GM21367 (cell line): ENCODE data around the gene COL6A1.
"Not testable (repeated sequence)": the region's sequence is repeated elsewhere in the genome, so short reads cannot be mapped to it uniquely, and the experiment has no call there.

Source experiments
- ATAC-seq: cut with Tn5 transposase; IDR thresholded peaks from one replicate; pipeline ENCODE4 v1.9.1; 2021; ENCODE audit not compliant: unreplicated experiment

Gene COL6A1

DNA sequence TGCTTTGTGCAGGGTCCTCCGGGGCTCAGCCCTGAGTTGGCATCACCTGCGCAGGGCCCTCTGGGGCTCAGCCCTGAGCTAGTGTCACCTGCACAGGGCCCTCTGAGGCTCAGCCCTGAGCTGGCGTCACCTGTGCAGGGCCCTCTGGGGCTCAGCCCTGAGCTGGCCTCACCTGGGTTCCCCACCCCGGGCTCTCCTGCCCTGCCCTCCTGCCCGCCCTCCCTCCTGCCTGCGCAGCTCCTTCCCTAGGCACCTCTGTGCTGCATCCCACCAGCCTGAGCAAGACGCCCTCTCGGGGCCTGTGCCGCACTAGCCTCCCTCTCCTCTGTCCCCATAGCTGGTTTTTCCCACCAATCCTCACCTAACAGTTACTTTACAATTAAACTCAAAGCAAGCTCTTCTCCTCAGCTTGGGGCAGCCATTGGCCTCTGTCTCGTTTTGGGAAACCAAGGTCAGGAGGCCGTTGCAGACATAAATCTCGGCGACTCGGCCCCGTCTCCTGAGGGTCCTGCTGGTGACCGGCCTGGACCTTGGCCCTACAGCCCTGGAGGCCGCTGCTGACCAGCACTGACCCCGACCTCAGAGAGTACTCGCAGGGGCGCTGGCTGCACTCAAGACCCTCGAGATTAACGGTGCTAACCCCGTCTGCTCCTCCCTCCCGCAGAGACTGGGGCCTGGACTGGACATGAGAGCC lies 22.7 kb downstream of the COL6A1 start:
- no peak for ATAC-seq

DNA sequence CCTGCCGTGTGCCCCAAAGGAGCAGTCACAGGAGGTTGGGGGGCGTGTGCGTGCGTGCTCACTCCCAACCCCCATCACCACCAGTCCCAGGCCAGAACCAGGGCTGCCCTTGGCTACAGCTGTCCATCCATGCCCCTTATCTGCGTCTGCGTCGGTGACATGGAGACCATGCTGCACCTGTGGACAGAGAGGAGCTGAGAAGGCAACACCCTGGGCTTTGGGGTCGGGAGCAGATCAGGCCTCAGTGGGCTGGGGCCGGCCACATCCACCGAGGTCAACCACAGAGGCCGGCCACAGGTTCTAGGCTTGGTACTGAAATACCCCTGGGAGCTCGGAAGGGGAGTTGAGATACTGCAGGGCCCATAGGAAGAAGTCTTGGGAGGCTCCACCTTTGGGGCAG lies 23.5 kb downstream of the COL6A1 start:
- no peak for ATAC-seq

DNA sequence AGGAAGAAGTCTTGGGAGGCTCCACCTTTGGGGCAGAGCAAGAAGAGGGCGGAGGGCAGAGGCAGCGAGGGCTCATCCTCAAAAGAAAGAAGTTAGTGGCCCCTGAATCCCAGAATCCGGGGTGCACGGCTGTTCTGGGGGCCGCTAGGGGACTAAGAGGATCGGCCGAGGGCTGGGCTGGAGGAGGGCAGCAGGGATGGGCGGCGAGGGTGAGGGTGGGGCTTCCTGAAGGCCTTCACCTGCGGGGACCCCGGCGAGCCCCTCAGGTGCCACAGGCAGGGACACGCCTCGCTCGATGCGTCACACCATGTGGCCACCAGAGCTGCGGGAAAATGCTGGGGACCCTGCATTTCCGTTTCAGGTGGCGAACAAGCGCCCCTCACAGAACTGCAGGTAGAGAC lies 23.9 kb downstream of the COL6A1 start:
- ATAC-seq: no peak

DNA sequence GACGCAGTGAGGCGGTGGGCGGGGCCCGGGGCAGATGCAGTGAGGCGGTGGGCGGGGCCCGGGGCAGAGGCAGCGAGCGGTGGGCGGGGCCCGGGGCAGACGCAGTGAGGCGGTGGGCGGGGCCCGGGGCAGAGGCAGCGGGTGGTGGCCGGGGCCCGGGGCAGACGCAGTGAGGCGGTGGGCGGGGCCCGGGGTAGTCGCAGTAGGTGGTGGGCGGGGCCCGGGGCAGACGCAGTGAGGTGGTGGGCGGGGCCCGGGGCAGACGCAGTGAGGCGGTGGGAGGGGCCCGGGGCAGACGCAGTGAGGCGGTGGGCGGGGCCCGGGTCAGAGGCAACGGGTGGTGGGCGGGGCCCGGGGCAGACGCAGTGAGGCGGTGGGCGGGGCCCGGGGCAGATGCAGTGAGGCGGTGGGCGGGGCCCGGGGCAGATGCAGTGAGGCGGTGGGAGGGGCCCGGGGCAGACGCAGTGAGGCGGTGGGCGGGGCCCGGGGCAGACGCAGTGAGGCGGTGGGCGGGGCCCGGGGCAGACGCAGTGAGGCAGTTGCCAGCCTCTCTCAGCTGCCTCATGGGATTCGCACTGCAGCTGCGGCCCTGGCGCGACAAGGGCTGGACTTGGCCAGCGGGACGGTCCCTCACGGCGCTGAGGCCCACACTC lies 24.4 kb downstream of the COL6A1 start:
- ATAC-seq: not testable (repeated sequence)

DNA sequence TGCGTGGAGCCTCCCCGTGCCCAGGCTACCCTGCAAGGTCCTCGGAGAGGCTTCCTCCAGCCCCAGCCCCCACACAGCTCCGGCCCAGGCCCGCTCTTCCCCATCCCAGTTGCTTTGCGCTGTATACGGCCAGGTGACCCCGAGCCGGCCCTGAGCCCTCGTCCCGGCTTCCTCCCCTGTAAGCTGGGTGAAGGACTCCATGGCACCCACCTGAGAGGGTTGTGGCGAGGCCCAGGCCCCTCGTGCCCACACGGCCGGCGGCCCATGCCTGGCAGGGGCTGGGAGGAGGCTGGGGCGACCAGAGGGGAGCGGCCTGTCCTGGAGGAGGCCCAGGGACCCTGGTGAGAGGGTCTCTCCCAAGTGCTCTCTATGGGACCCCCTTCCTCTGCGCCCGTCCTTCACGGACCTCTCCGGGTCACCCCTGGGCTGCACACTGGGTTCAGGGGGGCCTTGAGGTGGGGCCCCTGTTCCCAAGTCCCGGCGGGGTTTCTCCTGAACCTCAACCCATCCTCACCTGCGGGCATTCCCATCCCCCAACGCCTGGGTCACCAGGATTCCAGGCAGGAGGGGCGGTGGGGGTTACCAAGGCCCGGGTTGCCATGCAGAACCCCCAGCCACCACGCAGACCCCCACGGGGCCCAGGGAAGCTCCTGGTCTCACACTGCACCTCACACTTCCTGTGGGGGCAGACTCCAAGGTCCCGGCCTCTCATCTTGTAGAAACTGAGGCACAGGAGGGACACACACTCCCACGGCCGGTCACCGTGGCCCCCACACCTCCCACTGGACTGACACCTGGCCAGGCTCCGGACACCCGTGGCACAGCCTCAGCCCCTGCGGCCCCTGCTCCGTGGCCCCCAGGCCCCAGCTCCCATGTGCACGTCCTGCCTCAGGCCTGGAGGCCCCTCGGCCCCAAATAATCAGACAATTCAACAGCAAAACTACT lies 25.2 kb downstream of the COL6A1 start:
- no peak for ATAC-seq

DNA sequence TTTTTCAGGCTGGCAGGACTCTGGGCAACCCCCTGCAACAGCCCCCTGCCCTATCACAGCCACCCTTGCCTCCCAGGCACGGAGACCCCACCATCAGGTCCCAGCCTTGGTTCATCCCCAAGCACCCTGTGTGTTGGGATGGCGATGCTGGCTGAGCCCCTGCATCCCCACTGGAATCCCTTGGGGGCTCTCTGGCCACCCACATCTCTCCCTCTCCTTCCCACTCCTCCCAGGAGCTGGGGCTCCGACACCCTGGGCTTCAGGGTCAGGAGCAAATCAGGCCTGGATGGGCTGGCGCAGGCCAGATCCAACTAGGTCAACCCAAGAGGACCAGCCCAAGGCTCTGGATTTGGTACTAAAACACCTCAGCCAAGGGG lies 25.9 kb downstream of the COL6A1 start:
- ATAC-seq: no peak

DNA sequence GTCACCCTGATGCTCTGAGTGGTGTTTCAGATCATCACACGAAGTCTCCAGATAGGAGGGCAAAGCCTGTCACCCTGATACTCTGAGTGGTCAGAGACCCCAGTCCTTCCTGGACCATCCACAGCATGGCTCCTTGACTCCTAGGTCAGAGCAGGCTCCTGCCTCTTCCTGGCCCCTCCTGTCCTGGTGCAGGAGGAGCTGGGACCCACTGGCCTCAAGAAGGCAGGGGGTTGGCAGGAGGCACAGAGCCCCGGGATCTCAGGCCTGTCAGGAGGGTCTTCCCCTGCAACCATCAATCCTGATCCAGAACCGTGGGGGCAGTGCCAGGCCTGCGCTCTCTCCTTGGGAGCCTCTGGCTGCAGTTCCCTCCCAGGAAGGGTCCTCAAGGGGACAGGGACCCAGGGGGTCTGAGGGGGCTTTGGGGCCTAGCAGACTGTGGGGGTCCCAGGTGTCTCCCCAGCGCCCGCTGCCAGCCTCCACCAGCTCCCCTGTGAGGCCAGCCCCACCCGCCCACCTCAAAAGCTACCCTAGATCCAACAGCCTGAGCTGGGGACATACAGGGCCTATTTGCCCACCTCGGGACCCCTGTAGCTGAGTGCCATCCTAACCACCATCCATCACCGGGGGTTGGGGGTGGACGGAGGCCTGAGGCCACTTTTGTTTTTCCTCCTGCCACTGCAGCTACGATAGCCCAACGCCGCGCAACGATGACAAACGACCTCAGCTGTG lies 27.5 kb downstream of the COL6A1 start:
- ATAC-seq: no peak

DNA sequence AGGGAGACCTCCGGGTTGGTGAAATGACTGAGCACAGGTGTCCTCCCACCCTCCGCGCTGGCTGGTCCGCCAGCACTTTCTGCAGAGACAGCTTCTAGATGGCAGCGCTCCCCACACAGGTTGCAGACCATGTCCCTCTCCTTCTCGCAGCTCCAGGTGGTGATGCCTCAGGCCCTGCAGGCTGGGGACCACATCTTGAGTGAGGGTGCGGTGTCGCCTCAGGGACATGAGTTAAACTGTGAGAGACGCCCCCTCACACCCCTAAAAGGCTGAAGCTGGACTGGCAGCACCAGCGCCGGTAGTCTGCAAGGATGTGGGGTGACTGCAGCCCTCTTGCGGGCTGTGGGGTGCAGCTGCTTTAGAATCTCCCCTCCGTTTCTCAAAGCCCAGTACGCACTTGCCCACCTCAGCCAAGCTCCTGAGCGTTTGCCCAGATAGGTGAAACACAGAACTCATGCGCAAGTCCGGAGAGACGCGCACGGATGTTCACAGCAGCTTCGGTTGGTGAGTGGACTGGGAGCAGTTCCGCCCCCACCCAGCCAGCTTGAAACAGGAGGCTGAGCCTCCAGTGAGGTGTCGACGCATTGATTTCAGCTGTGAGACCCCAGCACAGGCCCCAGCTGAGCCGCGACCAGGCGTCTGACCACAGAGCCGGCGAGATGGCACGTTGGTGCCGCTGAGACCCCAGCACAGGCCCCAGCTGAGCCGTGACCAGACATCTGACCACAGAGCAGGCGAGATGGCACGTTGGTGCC lies 28.6 kb downstream of the COL6A1 start:
- no peak for ATAC-seq

DNA sequence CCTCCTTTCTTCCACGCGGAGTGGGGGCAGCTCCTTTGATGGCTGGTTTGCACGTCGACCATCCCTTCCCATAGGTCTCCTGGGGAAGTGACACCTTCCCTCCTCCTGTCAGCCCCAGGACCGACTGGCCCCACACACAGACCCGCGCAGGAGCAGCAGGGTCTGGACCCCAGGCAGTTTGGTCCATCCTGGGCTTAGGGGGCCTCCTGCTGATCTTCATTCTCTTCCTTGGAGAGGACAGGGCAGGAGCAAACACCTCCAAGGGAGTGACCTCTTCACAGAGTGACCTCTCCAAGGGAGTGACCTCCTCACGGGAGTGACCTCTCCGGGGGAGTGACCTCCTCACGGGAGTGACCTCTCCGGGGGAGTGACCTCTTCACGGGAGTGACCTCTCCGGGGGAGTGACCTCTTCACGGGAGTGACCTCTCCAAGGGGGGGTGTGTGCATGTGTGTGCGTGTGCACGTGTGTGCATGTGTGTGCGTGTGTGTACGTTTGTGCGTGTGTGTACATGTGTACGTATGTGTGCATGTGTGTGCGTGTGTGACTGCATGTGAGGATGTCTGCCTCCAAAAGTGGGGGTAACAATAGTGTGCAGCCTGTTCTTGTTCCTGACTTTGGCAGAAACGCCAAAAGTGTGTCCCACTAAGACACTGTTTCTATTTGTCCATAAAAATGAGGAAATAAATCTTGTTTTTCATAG lies 29.8 kb downstream of the COL6A1 start:
- no peak for ATAC-seq

DNA sequence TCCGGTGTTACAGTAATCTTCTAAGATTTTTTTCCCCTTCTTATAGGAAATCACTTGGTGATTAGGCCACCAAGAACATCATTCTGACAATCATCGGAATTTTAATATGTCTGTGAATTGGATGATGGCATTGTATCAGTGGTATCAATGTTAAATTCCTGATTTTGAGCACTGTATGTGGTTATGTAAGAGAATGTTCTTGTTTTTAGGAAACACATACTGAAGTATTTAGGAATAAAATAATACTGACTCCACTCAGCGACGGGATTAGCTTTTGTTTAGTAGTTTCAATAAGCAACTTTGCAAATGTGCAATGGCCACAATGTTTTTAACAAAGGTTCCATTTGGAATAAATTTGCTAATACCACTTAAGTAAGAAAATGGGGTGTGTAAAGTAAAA lies 30.6 kb downstream of the COL6A1 start:
- ATAC-seq: no peak

DNA sequence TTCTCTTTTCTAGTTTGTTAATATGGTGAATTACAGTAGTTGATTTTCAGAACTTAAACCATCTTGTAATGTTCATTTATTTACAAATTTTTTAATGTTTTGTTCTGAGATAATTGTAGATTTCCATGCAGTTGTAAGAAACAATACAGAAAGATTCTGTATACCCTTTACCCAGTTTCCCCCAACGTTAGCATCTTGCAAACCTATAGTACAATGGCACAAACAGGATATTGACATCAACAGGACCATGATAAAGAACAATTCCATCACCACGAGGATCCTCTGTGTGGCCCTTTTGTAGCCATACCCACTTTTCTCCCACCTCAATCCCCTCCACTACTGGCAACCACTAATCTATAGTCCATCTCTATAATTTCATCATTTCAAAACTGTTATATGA lies 33.3 kb downstream of the COL6A1 start:
- ATAC-seq: no peak

DNA sequence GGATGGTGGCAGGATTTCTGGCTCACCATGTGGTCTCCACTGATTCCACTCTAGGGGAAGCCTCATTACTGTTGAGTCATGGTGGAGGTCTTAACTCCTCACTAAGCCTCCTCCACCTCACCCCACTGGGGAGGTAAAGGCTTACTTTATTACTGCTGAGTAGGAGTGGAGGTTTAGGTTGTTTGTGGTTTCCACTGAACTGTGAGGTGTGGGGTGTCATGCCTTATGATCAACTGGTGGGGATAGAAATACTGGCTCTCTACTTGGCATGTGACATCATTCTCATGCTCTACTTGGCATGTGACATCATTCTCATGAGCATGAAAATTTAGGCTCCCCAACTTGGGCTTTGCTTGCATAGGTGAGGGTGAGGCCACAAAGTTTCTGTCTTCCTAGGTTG lies 35.6 kb downstream of the COL6A1 start:
- ATAC-seq: no peak

DNA sequence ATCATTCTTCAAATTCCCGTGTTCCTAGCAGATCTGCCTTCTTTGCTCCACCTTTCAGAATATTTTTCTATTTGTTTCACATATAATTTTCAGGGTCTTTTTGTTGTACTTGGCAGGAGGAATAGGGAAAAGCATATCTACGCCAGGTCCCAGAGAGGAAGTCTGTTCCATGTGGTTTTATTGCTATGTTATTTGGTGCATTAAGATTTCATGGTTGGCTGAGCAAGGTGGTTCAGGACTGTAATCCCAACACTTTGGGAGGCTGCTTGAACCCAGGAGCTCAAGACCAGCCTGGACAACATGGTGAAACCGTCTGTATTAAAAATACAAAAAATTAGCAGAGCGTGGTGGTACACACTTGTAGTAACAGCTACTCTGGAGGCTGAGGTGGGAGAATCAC lies 36.1 kb downstream of the COL6A1 start:
- ATAC-seq: no peak

DNA sequence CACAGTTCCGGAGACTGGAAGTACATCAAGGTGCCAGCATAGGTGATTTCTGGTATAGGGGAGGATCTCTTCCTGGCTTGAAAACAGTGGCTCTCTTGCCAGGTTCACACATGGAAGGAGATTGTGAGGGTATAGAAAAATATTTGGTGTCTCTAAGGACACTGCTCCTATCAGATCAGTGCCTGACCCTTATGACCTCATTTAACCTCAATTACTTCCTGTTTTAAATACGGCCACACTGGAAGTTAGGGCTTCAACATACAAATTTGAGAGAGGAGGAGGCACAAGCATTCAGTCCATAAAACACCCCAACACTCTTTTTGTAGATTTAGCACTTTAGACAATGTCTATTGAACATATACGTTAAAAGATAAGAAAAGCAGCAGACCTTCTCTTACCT lies 37.0 kb downstream of the COL6A1 start:
- ATAC-seq: no peak

DNA sequence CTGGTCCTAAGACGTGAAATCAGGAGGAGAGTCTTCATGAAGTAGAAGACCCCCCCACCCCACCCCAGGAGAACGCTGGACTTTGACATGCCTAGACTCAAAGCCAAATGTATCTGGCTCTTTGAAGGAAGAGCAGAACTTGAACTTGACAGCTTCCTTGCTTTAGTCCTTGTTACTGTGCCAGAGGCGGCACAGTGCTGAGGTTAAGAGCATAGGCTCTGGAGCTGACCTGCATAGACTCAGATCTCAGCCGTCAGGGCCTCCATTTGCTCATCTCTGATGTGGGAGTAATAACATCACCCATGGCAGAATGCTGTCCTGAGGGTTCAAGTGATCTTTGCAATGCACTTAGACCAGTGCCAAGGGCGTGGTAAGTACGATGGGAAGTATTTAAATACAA lies 39.0 kb downstream of the COL6A1 start:
- ATAC-seq: no peak

DNA sequence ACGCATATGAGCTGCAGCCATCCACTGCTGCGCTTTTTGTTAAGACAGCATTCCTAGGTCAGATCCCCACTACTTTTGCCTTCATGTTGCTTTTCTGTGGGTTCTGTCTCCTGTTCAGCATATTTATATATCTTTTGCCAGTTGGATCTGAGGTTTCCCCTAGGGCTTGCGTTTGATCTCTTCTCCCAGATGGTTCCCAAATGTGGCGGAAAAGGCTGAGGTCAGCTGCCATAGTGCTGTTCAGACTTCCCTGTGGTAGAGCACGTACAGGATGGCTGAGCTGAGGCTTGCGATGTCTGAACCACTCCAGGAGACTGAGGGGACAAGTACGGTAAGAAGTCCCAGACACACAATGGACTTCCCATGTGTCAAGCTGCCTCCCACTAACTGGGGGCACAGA lies 39.8 kb downstream of the COL6A1 start:
- no peak for ATAC-seq

DNA sequence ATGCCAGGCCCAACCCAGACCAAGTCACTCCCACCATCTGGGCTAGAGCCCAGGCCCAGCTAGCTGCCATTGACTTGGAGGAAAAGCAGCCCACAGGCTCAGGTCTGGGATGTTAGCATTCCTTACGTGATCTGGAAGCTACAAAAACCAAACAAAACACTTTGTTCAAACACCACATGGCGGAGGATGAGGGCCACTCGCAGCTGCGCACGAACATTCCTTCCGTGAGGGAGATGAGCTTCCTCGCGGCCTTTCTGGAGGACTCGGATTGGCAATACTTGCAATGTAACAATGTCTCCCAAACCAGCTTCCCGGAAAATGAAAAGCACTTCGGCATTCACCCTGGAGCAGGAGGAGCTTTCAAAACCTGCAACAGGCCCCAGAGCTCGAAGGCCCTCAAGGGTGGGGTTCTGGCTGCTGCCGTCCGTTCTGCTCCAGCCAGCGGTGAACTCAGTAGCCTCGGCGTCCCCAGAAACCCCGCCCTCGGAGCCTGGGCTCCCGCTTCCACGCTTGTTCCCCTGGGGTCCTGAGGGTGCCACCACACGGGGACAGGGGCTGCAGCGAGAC lies 40.5 kb downstream of the COL6A1 start:
- no peak for ATAC-seq

DNA sequence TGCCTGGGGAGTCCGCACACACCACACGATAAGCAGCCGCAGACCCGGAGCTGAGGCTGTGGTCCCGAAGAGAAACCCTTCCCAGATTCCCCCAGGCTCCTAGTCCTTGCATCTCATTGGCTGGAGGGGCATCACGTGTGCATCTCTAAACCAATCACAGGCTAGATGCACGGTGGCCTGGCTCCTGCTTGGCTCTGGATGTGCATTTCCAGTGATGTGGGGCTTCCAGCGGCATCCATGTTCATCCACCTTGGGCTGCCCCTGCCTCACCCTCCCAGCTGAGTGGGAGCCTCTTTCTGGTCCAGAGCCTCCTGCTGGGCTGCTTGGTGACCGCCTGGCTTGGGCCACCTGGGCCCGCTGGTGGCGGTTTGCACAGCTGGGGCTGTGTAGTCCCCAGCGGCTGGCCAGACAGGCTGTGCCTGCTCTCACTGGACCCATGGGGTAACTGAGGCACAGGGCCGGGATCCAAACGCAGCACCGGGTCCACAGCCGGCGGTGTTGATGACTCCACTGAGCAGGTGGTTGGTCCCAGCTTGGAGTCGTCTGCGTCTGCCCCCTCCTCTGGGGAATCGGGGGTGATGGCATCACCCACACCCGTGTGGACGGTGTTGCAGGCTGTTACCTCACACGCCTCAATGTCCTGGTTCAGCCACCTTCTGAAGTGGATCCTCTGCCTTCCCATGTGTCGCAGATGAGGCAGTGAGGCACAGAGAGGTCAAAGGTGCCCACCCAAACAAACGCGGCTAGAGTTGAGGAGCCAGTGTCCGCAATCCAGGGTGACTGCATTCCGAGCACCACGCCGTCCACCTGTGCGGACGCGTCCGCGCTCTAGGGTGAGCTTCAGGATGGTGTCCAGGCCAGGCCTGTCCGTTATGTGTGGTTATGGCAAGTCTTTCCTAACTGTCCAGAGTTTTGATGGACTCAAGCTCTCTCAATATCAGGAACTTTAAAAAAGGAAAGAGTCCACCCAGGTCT lies 41.3 kb downstream of the COL6A1 start:
- ATAC-seq: no peak
